GM18520 (cell line): ENCODE results near the gene NEURL1B.
"Not testable (repeated sequence)": the region's sequence is repeated elsewhere in the genome, so short reads cannot be mapped to it uniquely, and the experiment has no call there.

Source experiments
- ATAC-seq: cut with Tn5 transposase; IDR thresholded peaks from one replicate; pipeline ENCODE4 v1.9.1; 2021; ENCODE audit not compliant: unreplicated experiment

NEURL1B gene

DNA sequence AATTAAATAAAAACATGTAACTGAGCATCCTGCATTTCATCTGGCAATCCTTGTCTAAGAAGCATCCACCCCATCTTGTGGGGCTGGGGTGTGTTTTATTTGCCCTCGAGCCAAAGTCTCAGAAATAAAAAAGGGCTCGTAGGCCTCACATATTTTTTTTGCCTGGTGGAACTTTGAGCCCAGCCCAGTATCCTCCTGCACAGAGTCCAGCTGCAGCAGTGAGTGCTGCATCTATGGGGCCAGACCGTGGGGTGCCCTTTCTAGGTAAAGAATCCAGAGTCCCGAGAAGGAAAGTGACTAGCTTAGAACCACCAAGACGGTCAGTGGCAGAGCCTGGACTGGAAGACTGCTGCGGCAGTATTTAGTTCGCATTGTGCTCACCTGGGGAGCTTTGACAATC, 33.1 kb downstream of the NEURL1B start:
- no peak for ATAC-seq

- ATAC-seq: no peak
Observed at GRCh38 chr5:172676914-172677475, 35.9 kb downstream of the NEURL1B start.

DNA sequence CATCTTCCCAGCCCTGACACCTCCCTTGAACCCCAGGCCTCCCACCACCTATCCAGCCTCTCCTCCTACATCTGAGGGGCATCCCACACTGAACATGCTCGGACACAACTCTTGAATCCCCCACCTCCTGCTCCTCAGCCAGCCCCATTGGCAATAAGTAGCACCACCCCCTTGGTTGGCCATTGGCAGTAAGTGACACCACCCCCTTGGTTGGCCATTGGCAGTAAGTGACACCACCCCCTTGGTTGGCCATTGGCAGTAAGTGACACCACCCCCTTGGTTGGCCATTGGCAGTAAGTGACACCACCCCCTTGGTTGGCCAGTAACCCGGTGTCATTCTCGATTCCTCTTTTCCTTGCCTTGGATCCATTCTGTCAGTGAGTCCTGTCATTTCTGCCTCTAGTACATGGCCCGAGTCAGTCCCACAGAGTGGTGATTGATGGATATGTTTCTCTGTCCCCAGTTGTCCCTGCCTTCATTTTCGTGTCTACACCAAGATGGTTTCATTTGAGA, 37.4 kb downstream of the NEURL1B start:
- ATAC-seq: not testable (repeated sequence)

DNA sequence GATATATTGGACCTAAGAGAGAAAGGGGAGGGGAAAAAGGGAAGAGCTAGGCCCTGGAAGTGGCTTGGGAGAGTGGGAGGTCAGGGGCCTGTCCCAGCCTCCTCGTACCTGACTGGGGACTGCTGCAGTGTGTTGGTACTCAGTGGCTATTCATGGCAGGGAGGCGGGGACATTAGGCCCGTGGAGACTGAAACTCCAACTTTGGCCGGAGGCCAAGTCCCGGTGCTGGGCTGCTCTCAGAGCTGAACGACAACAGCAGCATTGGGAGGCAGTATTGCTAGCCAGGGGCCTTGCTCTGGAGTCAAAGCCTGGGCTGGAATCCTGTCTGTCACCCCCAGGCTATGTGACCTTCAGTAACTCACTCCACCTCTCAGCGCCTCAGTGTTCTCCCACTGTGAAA, 37.8 kb downstream of the NEURL1B start:
- ATAC-seq: no peak

DNA sequence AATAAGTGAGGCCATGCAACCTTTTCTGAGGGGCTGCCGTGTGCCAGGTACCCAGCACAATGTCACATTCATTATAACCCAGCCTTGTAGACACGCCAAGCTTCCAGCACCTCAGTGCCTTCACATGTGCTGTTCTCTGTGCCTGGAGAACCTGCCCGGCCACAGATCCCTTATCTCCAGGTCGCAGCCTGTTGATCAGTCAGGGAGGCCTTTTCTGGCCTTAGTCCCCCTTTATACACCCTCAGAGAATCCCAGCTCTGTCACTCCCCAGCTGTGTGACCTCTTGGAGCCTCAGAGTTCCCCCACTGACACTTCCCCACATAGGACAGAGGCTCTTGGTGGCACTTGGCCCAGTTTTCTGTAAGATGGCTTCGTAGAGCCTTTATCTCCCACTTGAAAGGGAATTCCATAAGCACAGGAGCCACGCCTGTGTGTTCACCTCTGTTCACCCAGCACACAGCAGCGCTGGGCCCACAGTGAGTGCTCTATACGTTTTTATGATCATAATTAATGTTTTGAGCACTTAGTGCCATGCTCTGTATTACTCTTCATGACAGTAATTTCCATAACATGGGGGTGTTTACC, 38.7 kb downstream of the NEURL1B start:
- no peak for ATAC-seq

- no peak for ATAC-seq
Observed at GRCh38 chr5:172680921-172681320, 39.9 kb downstream of the NEURL1B start.

- ATAC-seq: no peak
Observed at GRCh38 chr5:172681421-172681820, 40.4 kb downstream of the NEURL1B start.

DNA sequence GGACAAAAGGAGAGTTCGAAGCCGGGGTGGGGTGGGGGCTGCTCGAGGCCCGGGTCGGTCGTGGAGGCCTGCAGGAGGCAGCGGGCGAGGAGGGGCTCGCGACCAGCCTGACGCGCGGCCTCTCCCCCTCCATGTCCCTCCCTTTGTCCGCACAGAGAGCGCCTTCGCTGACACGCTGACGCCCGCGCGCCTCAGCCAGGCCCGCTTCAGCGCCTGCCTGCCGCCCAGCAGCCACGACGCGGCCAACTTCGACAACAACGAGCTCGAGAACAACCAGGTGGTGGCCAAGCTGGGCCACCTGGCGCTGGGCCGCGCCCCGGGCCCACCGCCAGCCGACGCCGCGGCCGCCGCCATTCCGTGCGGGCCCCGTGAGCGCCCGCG, 42.2 kb downstream of the NEURL1B start:
- ATAC-seq: no peak

DNA sequence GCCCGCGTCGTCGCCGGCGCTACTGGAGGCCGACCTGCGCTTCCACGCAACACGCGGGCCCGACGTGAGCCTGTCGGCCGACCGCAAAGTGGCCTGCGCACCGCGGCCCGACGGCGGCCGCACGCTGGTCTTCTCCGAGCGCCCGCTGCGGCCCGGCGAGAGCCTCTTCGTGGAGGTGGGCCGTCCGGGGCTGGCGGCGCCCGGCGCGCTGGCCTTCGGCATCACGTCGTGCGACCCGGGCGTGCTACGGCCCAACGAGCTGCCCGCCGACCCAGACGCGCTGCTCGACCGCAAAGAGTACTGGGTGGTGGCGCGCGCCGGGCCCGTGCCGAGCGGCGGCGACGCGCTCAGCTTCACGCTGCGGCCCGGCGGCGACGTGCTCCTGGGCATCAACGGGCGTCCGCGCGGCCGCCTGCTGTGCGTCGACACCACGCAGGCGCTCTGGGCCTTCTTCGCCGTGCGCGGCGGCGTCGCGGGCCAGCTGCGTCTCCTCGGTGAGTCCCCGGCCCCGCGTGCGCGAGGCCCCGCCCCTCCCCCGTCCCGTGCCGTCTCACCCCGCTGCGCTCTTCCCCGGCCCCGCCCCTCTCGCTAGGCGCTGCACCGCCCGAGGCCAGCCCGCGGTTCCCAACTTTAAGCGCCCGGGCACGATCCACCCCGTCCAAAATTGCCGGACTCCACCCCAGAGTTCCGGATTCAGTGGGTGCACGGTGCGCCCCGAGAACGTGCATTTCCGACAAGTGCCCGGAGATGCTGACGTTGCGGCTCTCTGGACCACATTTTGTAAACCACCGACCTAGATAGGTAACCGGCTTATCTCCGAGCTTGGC, 42.8 kb downstream of the NEURL1B start:
- ATAC-seq: no peak

GRCh38 chr5:172685091-172685490, 44.0 kb downstream of the NEURL1B start:
- no peak for ATAC-seq

DNA sequence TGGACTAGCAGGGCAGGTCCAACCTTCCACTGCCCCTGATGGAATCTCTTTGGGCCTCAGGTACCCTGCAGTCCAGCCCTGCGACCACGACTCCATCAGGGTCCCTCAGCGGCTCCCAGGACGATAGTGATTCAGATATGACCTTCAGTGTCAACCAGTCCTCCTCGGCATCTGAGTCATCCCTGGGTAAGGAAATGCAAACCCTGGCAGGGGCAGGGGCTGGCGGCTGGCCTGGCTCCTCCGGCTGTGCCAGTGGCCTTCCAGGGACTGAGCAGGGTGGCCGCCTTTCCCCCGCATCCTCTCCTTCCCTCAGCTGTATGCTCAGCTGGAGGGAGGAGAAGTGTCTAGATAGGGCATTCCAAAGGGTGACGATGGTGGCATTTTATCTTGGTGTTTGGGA, 45.0 kb downstream of the NEURL1B start:
- no peak for ATAC-seq

DNA sequence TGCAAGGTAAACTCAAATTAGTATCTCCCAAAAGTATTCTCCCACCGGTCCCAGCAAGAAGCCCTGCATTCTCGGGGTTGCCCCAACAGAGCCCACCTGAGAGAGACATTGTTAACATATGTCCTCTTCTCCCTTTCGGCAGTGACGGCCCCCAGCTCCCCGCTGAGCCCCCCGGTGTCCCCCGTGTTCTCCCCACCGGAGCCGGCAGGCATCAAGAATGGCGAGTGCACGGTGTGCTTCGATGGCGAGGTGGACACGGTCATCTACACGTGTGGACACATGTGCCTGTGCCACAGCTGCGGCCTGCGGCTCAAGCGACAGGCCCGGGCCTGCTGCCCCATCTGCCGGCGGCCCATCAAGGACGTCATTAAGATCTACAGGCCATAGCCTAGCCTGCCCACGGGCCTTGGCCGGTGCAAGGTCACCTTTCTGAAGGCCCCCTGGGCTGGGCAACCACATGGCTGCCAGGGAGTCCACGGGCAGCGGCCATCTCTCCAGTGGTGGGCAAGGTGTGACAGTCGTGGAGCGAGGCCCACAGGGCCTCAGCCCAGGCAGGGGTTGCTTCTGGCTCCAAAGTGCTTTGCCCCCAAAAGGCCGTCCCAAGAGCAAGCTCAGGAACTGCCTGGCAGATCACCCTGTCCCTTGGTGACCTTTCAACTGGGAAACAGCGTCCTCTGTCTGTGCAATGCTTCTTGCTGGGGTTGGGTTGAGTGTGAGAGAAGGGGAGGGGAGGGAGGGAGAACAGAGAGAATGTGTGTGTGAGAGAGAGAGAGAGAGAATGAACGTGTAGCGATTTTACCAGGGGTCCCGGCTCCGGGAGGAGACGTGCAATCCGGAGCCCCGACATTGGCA, 45.7 kb downstream of the NEURL1B start:
- no peak for ATAC-seq

- ATAC-seq: no peak
Observed at GRCh38 chr5:172687940-172688339, 46.9 kb downstream of the NEURL1B start.

GRCh38 chr5:172688349-172689217, 47.5 kb downstream of the NEURL1B start:
- no peak for ATAC-seq

GRCh38 chr5:172689218-172689572, 48.1 kb downstream of the NEURL1B start:
- ATAC-seq: no peak

DNA sequence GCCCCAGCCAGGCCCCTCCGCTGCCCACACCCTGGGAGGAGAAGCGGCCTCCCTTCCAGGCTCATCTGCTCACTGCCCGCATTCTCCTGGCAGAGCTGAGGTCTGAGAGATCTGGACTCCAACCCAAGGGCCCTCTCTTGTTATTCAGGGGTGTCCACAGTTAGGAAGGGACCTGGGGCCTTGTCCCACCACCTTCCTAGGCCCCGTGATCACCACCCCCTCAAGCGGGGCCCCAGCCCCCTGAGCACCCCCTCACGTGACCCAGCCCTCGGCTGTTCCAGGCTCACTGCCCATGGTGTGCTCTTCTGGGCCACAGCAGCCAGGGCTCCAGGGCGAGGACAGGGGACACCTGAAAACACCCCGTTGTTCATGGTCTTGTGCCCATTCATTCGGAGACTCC, 48.7 kb downstream of the NEURL1B start:
- no peak for ATAC-seq

GRCh38 chr5:172690258-172691075, 49.4 kb downstream of the NEURL1B start:
- ATAC-seq: peak; percentile 63

DNA sequence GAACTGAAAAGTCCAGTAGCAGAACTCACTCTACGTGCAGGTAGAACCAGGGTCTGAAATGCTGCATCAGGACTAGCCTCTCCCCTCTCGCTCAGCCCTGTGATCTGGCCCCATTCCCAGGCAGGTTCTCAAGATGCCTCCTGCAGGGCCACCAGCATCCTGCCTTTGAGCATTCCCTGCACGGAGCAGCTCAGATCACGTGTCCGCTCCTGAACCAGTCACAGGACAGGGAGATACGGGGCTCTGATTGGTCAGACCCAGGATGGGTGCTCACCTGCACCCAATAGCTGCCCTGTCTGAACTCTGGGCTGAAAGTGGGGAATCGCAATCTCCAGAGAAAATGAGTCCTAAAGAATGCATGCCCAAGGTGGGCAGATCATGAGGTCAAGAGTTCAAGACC, 50.8 kb downstream of the NEURL1B start:
- ATAC-seq: no peak

DNA sequence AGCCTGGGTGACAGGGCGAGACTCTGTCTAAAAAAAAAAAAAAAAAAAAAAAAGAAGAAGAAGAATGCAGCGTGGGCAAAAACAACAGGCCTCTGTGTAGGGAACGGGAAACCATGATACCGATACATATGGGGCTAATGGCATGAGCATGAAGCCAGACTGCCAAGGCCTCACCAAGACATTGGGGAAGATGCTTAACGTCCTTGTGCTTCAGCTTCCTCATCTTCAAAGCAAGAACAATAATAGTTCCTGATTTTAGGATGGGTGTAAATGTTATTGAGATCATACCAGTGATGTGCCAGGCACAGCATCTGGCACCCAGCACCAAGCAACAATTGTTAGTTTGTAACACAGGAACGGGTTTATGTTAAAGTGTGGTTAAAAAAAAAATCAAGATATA, 51.4 kb downstream of the NEURL1B start:
- ATAC-seq: no peak

DNA sequence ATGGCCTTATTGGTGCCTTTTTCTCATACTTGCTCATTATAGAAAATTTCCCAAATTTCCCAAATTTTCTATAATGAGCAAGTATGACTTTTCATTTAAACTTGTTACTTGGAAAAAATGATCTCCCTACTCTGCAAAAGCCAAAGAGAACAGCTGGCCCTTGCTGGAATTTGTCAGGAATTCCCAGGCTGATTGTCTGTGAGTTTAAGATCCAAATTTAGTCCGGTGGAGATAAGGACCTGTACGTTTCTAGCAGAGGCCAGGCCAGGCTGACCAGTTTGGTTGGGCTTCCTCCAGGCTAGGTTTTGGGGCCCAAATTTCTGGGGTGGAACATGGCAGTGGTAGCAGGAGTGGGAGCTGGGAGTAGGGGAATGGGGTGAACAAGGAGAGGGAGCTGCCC, 51.9 kb downstream of the NEURL1B start:
- ATAC-seq: no peak
